ENCODE measurements around the gene TRAM2. TPM values are rescaled to one million over a fixed set of nuclear protein-coding genes. Genes with fewer than 3 reads are reported as not detected.

The TRAM2 gene
- total RNA-seq, 2 donors from 2014 or later, result 19.1 to 21.2 TPM

GRCh38 chr6:52566853-52567279 lies 10.0 kb downstream of the TRAM2 start:
- intact Hi-C loops (cut with DNase I), result no loop called here
- H3K9ac ChIP-seq (ENCODE audit: low read depth in 2 of 2, low read length in 2 of 2), result no peak overlapping the region
- H3K4me3 ChIP-seq, result no peak overlapping the region
- no peaks in the 10 kb centered on the region for H3K9me3 ChIP-seq
- no peaks in the 10 kb centered on the region for H3K27me3 ChIP-seq
- H3K36me3 ChIP-seq, result no peaks in the 10 kb centered on the region
- TF ChIP-seq CTCF (IDR thresholded peaks at IDR 0.05), result no peak
- no peak for DNase-seq
- H3K4me1 ChIP-seq, result no peaks in the 10 kb centered on the region
- H3K27ac ChIP-seq, result no peak overlapping the region

- Histone ChIP-seq H3K9me3 (no peaks in the 10 kb centered on the region), H3K27me3 (no peaks in the 10 kb centered on the region), H3K9ac (ENCODE audit: low read depth in 2 of 2, low read length in 2 of 2) (no peak overlapping the region), H3K4me3 (no peak overlapping the region), H3K27ac (no peak overlapping the region), H3K4me1 (no peaks in the 10 kb centered on the region), H3K36me3 (no peaks in the 10 kb centered on the region)
- DNase-seq, result no peak
- intact Hi-C loops (cut with DNase I), result no loop called here
- TF ChIP-seq CTCF (IDR thresholded peaks at IDR 0.05), result no peak
These were observed 10.7 kb downstream of the TRAM2 start for GRCh38 chr6:52566201-52566600.

- Histone ChIP-seq H3K27ac (no peak overlapping the region), H3K27me3 (no peaks in the 10 kb centered on the region), H3K9me3 (no peaks in the 10 kb centered on the region), H3K9ac (ENCODE audit: low read depth in 2 of 2, low read length in 2 of 2) (no peak overlapping the region), H3K36me3 (no peaks in the 10 kb centered on the region), H3K4me3 (no peak overlapping the region), H3K4me1 (no peaks in the 10 kb centered on the region)
- DNase-seq, result no peak
- TF ChIP-seq CTCF (IDR thresholded peaks at IDR 0.05), result no peak
- intact Hi-C loops (cut with DNase I), result no loop called here
These were observed 12.0 kb downstream of the TRAM2 start for GRCh38 chr6:52564856-52565255.

- Histone ChIP-seq H3K36me3 (no peaks in the 10 kb centered on the region), H3K27me3 (no peaks in the 10 kb centered on the region), H3K4me1 (no peaks in the 10 kb centered on the region), H3K9me3 (no peaks in the 10 kb centered on the region), H3K27ac (no peak overlapping the region), H3K9ac (ENCODE audit: low read depth in 2 of 2, low read length in 2 of 2) (no peak overlapping the region), H3K4me3 (no peak overlapping the region)
- TF ChIP-seq CTCF (IDR thresholded peaks at IDR 0.05), result no peak
- intact Hi-C loops (cut with DNase I), result no loop called here
- DNase-seq, result no peak
These were observed 13.9 kb downstream of the TRAM2 start for GRCh38 chr6:52562911-52563310.

- H3K4me3 ChIP-seq, result no peak overlapping the region
- TF ChIP-seq CTCF (IDR thresholded peaks at IDR 0.05), result no peak
- H3K27me3 ChIP-seq, result no peaks in the 10 kb centered on the region
- H3K9ac ChIP-seq (ENCODE audit: low read depth in 2 of 2, low read length in 2 of 2), result no peak overlapping the region
- H3K27ac ChIP-seq, result no peak overlapping the region
- DNase-seq, result no peak
- no peaks in the 10 kb centered on the region for H3K36me3 ChIP-seq
- no peaks in the 10 kb centered on the region for H3K4me1 ChIP-seq
- intact Hi-C loops (cut with DNase I), result no loop called here
- H3K9me3 ChIP-seq, result no peaks in the 10 kb centered on the region
These were observed 16.4 kb downstream of the TRAM2 start for GRCh38 chr6:52560462-52560861.

All from colonic mucosa (tissue), 4 donors.